Sciatic nerve (tissue), 2 donors: ENCODE results near the gene E2F4. TPM values are rescaled to one million over a fixed set of nuclear protein-coding genes. Genes with fewer than 3 reads are reported as not detected.

Experiments used
- ATAC-seq: fragments of 200-7000 bp; cut with Tn5 transposase; one replicate; pipeline ENCODE4 v1.9.1; 2020; ENCODE audit warnings: mild to moderate bottlenecking, moderate library complexity
- DNase-seq: peaks from one replicate; pipeline ENCODE4 v3.0.0-alpha.2; 2020; ENCODE audit warnings: low spot score
- intact Hi-C: fragments of 100-400 bp; cut with DNase I; formaldehyde crosslinking; loops from one replicate; pipeline ENCODE4 v1.14.2; 2022
- total RNA-seq: library from RNA; stranded (reverse); fragmentation: NEBNext Ultra II Directional; extraction: Animal tissue kit (Norgen Biotek cat#: 25700); gene quantifications from one replicate; pipeline ENCODE4 v1.2.1, GENCODE V29; 2021
- donor health status: DM: no; HTN: no; CAD: no.
- donor health status: DM: no; HTN: no; CAD: no.

E2F4 gene
- total RNA-seq, 1 donor from 2014 or later = 45.0 TPM

GRCh38 chr16:67156143-67156844 lies 35.7 kb upstream of the E2F4 start:
- ATAC-seq (no peak), DNase-seq (no peak)
- intact Hi-C loops = no loop called here

- DNase-seq = no peak
- no peak for ATAC-seq
- intact Hi-C loops = no loop called here
These were observed 34.7 kb upstream of the E2F4 start for GRCh38 chr16:67157106-67157748.

- intact Hi-C loops = no loop called here
- no peak for DNase-seq
- ATAC-seq = no peak
These were observed 33.9 kb upstream of the E2F4 start for GRCh38 chr16:67157892-67158635.

GRCh38 chr16:67158637-67159600 lies 33.0 kb upstream of the E2F4 start:
- intact Hi-C loops = no loop called here
- no peak for DNase-seq
- ATAC-seq = no peak

- intact Hi-C loops = no loop called here
- no peak for DNase-seq
- no peak for ATAC-seq
These were observed 30.3 kb upstream of the E2F4 start for GRCh38 chr16:67161595-67162058.

- DNase-seq (no peak), ATAC-seq (no peak)
- intact Hi-C loops = no loop called here
These were observed 29.3 kb upstream of the E2F4 start for GRCh38 chr16:67162506-67163163.

- no peak for DNase-seq
These were observed 28.6 kb upstream of the E2F4 start for GRCh38 chr16:67163164-67163998.

GRCh38 chr16:67163999-67164558 lies 27.9 kb upstream of the E2F4 start:
- DNase-seq = no peak
- peak; percentile 55 for ATAC-seq

More at GRCh38 chr16:67163164-67163998, 28.6 kb upstream of the E2F4 start:
- peak; percentile 48 for ATAC-seq
- intact Hi-C loops = no loop called here

GRCh38 chr16:67164599-67165061 lies 27.3 kb upstream of the E2F4 start, which contains the start of gene HSF4:
HSF4 (plus strand) TSS chr16:67164745; CDS start chr16:67164812, 67 bp downstream.
- ATAC-seq = peak; percentile 64
- intact Hi-C loops = no loop called here

More at GRCh38 chr16:67163999-67164558, 27.9 kb upstream of the E2F4 start:
- intact Hi-C loops = no loop called here

GRCh38 chr16:67165121-67166078 lies 26.6 kb upstream of the E2F4 start:
- intact Hi-C loops = no loop called here
- DNase-seq (no peak), ATAC-seq (no peak)

More at GRCh38 chr16:67164599-67165061, 27.3 kb upstream of the E2F4 start, which contains the start of gene HSF4:
- no peak for DNase-seq

GRCh38 chr16:67166110-67166547 lies 25.8 kb upstream of the E2F4 start:
- intact Hi-C loops = no loop called here
- ATAC-seq = no peak
- no peak for DNase-seq

- DNase-seq (no peak), ATAC-seq (no peak)
- intact Hi-C loops = no loop called here
These were observed 25.3 kb upstream of the E2F4 start for GRCh38 chr16:67166598-67167168.

- intact Hi-C loops = no loop called here
- ATAC-seq (no peak), DNase-seq (no peak)
These were observed 24.4 kb upstream of the E2F4 start for GRCh38 chr16:67167588-67167987.

- DNase-seq (no peak), ATAC-seq (no peak)
- intact Hi-C loops = no loop called here
These were observed 22.9 kb upstream of the E2F4 start for GRCh38 chr16:67169011-67169451.

GRCh38 chr16:67169642-67170167 lies 22.2 kb upstream of the E2F4 start:
- DNase-seq = no peak
- ATAC-seq = no peak
- intact Hi-C loops = no loop called here
